Uterus (tissue), 4 donors: Measurements from ENCODE around the gene KCNQ4. TPM values are rescaled to one million over a fixed set of nuclear protein-coding genes. Genes with fewer than 3 reads are reported as not detected.
A peak's percentile ranks its signal among the peaks of the same experiment; 100 is the strongest.

ENCODE experiments used
- DNase-seq, 2 donors: peaks; one replicate each; pipeline ENCODE4 v3.0.0-alpha.2; 2019 to 2020
- H3K27ac ChIP-seq, 2 donors: fragments of 200-600 bp; sonication (generic); 1 replicate in 1 of 2; 2 replicates in 1 of 2; pipeline ENCODE4 v1.5.1; 2016 to 2018
- H3K27me3 ChIP-seq, 2 donors: fragments of 200-600 bp; sonication (generic); one replicate each; pipeline ENCODE4 v1.5.1; 2018 to 2019; ENCODE audit warnings: control low read depth in 1 of 2
- H3K36me3 ChIP-seq, 2 donors: fragments of 200-600 bp; sonication (generic); one replicate each; pipeline ENCODE4 v1.5.1; 2019; ENCODE audit warnings: control low read depth in 1 of 2
- H3K4me1 ChIP-seq, 2 donors: fragments of 200-600 bp; sonication (generic); one replicate each; pipeline ENCODE4 v1.5.1; 2018 to 2019; ENCODE audit warnings: control low read depth in 1 of 2
- H3K4me3 ChIP-seq, 2 donors: fragments of 200-600 bp; sonication (generic); 1 replicate in 1 of 2; 2 replicates in 1 of 2; pipeline ENCODE4 v1.5.1; 2018 to 2019; ENCODE audit warnings: mild to moderate bottlenecking in 1 of 2
- H3K9me3 ChIP-seq, 2 donors: fragments of 200-600 bp; sonication (generic); one replicate each; pipeline ENCODE4 v1.5.1; 2019; ENCODE audit warnings: control low read depth in 1 of 2
- CTCF ChIP-seq, 4 experiments: fragments of 200-600 bp in 2 of 4; fragments of 450-650 bp in 2 of 4; sonication (generic) in 2 of 4; IDR thresholded peaks; one replicate each; pipeline ENCODE4 v1.5.1; 2016 to 2019; ENCODE audit warnings: antibody characterized with exemption in 4 of 4, mild to moderate bottlenecking in 2 of 4, moderate library complexity in 1 of 4
- POLR2A ChIP-seq, 2 donors: fragments of 450-650 bp; IDR thresholded peaks; one replicate each; pipeline ENCODE4 v1.6.1; 2016; ENCODE audit warnings: antibody characterized with exemption in 2 of 2, mild to moderate bottlenecking in 1 of 2, moderate library complexity in 1 of 2
- intact Hi-C: fragments of 100-400 bp; cut with DNase I; formaldehyde crosslinking; loops from one replicate; pipeline ENCODE4 v1.15.1; 2023; ENCODE audit warnings: low total_unique reads
- total RNA-seq, 4 donors: library from RNA; depleted of rRNA in 3 of 4; stranded (reverse); fragments of >200 nt in 3 of 4; gene quantifications; one replicate each; pipeline versions ENCODE4 v1.1.0 to v1.2.4, GENCODE V29; 2014 to 2023
- donor health status: DM: yes; HTN: yes; CAD: no.

The KCNQ4 gene
- total RNA-seq, 4 donors from 2014 or later: 2.7 to 13.4 (median 7.4) TPM; not detected in 1

- H3K4me3 ChIP-seq: no peak overlapping the region
- TF ChIP-seq POLR2A (IDR thresholded peaks at IDR 0.05) (no peak), CTCF (IDR thresholded peaks at IDR 0.05) (no peak)
- intact Hi-C loops: no loop called here
- DNase-seq: no peak
- no peaks in the 10 kb centered on the region for H3K4me1 ChIP-seq
- H3K36me3 ChIP-seq: no peaks in the 10 kb centered on the region
- H3K9me3 ChIP-seq: no peaks in the 10 kb centered on the region
- H3K27me3 ChIP-seq: no peaks in the 10 kb centered on the region
- peak overlapping the region; percentile 48 to 72 for H3K27ac ChIP-seq
Measured at GRCh38 chr1:40739455-40740008, 44.1 kb upstream of the KCNQ4 start.

- Histone ChIP-seq H3K36me3 (no peaks in the 10 kb centered on the region), H3K27me3 (no peaks in the 10 kb centered on the region), H3K27ac (peak overlapping the region; percentile 48 to 72), H3K9me3 (no peaks in the 10 kb centered on the region), H3K4me1 (no peaks in the 10 kb centered on the region), H3K4me3 (no peak overlapping the region)
- no peak for TF ChIP-seq CTCF (IDR thresholded peaks at IDR 0.05)
- no peak for TF ChIP-seq POLR2A (IDR thresholded peaks at IDR 0.05)
- intact Hi-C loops: no loop called here
- DNase-seq: peak; percentile 32 to 35
Measured at GRCh38 chr1:40740039-40740996, 43.3 kb upstream of the KCNQ4 start.

GRCh38 chr1:40740997-40741736, 42.4 kb upstream of the KCNQ4 start:
- H3K27ac ChIP-seq: peak overlapping the region; percentile 48 to 72
- TF ChIP-seq CTCF (IDR thresholded peaks at IDR 0.05): no peak
- TF ChIP-seq POLR2A (IDR thresholded peaks at IDR 0.05): no peak
- no peaks in the 10 kb centered on the region for H3K36me3 ChIP-seq
- H3K9me3 ChIP-seq: no peaks in the 10 kb centered on the region
- DNase-seq: no peak
- H3K27me3 ChIP-seq: no peaks in the 10 kb centered on the region
- intact Hi-C loops: no loop called here
- H3K4me1 ChIP-seq: no peaks in the 10 kb centered on the region
- no peak overlapping the region for H3K4me3 ChIP-seq

GRCh38 chr1:40742363-40743061, 41.1 kb upstream of the KCNQ4 start:
- no peaks in the 10 kb centered on the region for H3K36me3 ChIP-seq
- TF ChIP-seq POLR2A (IDR thresholded peaks at IDR 0.05) (no peak), CTCF (IDR thresholded peaks at IDR 0.05) (no peak)
- H3K27ac ChIP-seq: no peak overlapping the region
- no peaks in the 10 kb centered on the region for H3K4me1 ChIP-seq
- H3K4me3 ChIP-seq: no peak overlapping the region
- H3K27me3 ChIP-seq: no peaks in the 10 kb centered on the region
- no peak for DNase-seq
- H3K9me3 ChIP-seq: no peaks in the 10 kb centered on the region
- intact Hi-C loops: no loop called here
